Subcutaneous adipose tissue (tissue), 4 donors: ENCODE data around the gene PRSS8. TPM values are rescaled to one million over a fixed set of nuclear protein-coding genes. Genes with fewer than 3 reads are reported as not detected.

Experiments used
- total RNA-seq, 4 donors: library from RNA; depleted of rRNA; stranded (reverse); fragments of >200 nt; gene quantifications; one replicate each; pipeline ENCODE4 v1.1.0, GENCODE V29; 2016
- TF ChIP-seq, protein P1 (sequence below): fragments of 450-650 bp; IDR thresholded peaks from one replicate; pipeline ENCODE4 v1.5.1; 2016; ENCODE audit warnings: low read depth, mild to moderate bottlenecking, control low read depth, antibody characterized with exemption, moderate library complexity

PRSS8 gene
- total RNA-seq, 4 donors from 2014 or later, result 1.4 TPM; not detected in 3

DNA sequence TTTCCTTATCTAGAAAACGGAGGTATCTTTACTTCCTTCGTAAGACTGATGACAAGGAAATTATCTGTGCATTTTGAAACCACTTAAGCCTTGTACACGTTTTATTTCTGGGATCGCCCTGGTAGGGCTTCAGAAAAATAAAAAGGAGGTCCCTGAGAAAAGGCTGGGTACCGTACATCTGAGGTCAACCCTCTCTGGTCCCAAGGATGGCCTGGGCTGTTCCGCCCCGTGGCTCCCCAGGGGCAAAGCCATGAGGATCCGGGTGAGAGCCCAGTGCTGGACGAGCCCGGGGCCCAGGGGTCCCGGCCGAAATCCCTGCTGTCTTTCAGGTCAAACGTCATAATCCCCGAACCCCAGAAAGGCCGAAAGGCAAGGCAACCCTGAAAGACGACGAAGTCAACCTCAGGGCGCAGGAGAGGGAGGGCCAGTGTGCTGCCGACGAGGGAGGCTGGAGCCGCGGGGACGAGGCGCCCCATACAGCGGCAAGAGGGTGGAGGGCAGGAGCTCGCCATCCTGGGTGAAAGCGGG, 43.8 kb upstream of the PRSS8 start:
- TF ChIP-seq, protein P1, sequence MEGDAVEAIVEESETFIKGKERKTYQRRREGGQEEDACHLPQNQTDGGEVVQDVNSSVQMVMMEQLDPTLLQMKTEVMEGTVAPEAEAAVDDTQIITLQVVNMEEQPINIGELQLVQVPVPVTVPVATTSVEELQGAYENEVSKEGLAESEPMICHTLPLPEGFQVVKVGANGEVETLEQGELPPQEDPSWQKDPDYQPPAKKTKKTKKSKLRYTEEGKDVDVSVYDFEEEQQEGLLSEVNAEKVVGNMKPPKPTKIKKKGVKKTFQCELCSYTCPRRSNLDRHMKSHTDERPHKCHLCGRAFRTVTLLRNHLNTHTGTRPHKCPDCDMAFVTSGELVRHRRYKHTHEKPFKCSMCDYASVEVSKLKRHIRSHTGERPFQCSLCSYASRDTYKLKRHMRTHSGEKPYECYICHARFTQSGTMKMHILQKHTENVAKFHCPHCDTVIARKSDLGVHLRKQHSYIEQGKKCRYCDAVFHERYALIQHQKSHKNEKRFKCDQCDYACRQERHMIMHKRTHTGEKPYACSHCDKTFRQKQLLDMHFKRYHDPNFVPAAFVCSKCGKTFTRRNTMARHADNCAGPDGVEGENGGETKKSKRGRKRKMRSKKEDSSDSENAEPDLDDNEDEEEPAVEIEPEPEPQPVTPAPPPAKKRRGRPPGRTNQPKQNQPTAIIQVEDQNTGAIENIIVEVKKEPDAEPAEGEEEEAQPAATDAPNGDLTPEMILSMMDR, result no peak

DNA sequence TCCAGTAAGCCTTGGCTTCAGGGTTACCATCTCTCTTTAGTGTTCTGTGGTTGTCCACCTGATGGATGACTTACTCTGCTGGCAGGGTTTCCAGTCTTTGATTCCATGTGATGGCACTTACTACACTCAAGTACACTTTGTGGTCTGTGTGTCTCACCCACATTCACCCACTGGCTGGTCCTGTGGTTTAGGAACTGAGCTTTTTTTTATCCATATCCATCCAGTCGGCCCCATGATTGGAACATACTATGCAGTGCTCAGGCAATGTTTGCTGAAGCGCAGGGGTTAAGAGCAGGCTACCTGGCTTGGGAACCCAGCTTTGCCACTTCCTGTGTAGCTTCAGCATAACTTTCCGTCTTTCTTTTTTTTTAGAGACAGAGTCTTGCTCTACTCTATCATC, 41.6 kb upstream of the PRSS8 start:
- TF ChIP-seq, protein P1, result no peak

DNA sequence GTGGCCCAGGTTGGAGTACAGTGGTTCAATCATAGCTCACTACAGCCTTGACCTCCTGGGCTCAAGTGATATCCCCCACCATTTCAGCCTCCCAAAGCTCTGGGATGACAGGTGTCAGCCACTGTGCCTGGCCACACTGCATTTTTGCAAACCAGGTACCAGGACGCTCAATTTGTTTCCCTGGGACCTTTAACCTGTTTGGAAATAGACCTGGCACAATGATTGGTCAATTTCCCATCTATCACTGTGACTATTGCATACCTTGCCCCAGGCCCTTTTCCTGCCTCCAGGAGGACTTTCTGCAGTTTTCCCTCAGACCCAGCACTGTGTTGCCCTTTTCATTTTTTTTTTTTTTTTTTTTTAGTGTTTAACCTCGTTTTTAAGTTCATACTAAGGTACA, 33.3 kb upstream of the PRSS8 start:
- TF ChIP-seq, protein P1, result no peak

DNA sequence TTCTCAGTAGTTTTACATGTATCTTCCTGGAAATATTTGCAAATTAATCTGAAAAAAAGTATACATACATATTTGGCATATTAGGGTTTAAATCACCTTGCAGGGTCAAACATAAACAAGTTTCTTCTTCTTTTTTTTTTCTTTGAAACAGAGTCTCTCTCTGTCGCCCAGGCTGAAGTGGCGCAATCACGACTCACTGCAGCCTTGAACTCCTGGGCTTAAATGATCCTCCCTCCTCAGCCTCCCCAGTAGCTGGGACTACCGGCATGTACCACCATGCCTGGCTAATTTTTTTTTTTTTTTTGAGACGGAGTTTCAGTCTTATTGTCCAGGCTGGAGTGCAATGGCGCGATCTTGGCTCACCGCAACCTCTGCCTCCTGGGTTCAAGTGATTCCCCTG, 31.8 kb upstream of the PRSS8 start:
- TF ChIP-seq, protein P1, result no peak

DNA sequence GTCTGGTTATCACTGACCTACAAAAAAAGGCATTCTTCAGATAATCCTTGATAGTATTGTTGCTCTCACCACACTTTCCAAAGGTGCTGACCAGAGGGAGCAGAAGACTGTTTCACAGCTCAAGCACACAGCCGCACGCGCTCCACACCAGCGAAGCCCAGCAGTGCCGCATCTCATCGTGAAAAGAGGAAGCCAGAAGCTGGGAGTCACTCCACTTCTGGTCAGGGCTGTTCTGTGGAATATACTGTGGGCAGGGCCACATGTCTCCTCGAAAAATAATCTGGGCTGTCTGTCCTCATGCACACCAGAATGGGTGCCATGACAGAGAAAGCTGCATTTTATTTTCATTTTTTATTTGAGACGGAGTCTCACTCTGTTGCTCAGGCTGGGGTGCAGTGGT, 21.6 kb upstream of the PRSS8 start:
- TF ChIP-seq, protein P1, result no peak

DNA sequence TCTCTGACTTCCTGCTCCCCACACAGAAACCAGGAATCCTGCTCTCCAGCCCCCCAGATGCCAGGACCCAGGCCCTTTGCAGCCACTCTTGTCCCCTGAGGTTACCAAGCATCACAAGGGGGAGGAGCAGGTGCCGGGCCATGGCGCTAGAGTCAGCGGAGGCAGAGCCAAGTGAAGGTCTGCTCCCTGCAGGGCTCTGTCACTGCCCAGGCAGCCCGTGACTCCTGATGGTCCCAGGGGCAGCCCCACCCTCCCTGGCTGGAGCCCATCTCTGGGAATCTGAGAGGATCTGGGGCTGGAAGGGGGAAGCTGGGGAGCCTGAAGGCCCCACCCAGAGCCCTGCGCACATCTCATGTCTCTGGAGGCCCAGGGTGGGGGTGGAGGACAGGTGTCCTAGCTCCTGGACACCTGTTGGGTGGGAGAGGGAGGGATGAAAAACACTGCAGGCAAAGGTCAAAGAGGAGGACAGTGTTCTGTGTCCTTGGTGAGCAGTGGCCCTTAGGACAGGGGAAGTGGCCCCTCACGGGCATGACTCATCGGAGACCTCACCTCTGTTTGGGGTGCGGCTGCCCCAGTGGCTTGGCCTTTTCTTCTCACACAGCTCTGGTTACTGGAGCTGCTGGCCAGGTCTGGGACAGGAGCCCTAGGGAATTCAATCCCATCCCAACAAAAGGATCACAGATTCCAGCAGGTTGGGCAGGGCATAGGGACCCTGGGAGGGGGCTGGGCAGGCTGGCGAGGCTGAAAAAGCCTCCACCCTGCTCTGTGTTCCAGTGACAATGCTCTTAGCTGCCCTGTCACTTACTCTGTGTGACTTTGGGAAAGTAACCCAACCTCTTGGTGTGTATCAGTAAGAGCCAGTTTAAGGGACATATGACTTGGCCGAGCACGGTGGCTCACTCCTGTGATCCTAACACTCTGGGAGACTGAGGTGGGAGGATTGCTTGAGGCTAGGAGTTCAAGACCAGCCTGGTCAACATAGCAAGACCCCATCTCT, 14.7 kb upstream of the PRSS8 start, which contains the start of gene PRSS36:
PRSS36 (minus strand) TSS at position 173 of the 997 bp plus-strand sequence; CDS start at position 142, 31 bp downstream.
- TF ChIP-seq, protein P1, result no peak

DNA sequence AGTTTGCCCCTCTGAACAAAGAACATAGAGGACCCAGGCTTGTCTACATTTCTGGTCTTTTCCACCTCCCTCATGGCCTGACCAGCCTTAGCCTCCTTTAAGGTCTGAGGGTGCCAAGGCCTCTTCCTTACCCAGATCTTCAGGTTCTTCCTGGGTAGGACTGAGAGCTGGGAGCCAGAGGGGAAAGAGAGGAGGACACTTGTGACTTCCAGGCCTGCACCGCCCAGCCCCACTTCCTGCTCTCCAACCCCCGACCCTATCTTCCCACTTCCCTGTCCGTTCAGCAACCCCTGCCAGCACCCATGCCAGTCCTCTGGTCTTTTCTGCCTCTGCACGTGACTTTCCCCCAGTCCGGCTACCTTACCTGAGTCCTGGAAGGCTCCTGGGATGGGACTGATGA, 13.8 kb upstream of the PRSS8 start:
- TF ChIP-seq, protein P1, result no peak
